ENCODE measurements around the gene PRTFDC1.
"Not testable (repeated sequence)": the region's sequence is repeated elsewhere in the genome, so short reads cannot be mapped to it uniquely, and the experiment has no call there.

PRTFDC1 gene, protein sequence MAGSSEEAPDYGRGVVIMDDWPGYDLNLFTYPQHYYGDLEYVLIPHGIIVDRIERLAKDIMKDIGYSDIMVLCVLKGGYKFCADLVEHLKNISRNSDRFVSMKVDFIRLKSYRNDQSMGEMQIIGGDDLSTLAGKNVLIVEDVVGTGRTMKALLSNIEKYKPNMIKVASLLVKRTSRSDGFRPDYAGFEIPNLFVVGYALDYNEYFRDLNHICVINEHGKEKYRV

DNA sequence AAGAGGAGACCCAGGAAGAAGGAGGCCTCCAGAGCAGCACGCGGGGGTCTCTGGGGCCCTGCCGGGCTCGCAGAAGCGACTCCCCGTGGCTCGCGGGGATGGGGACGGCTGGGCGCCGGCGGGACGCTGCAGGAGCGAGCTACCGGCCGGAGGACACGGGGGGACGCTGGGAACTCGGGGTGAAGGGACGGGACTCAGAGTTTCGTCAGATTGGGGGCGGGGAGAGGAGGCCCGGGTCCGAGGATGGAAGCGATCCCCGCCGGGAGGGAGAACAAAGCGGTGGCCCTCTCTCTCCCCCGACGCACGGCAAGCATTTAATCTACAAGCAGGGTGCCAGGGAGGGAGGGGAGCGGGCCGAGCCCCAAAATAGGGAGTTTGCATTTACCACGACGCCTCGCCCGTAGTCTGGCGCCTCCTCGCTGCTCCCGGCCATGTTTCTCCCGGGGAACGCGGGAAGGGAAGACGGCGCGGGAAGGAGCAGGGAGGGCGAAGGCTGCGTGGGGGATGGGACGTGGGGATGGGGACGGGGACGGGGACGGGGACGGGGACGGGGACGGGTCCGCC is at the start of gene PRTFDC1:
TSS of gene PRTFDC1 (minus strand) at position 464 of the 564 bp plus-strand sequence. CDS start at position 433, 31 bp downstream.
- in situ Hi-C loops (cut with MboI; ENCODE audit: low sequenced_read_pairs) = no loop called here

DNA sequence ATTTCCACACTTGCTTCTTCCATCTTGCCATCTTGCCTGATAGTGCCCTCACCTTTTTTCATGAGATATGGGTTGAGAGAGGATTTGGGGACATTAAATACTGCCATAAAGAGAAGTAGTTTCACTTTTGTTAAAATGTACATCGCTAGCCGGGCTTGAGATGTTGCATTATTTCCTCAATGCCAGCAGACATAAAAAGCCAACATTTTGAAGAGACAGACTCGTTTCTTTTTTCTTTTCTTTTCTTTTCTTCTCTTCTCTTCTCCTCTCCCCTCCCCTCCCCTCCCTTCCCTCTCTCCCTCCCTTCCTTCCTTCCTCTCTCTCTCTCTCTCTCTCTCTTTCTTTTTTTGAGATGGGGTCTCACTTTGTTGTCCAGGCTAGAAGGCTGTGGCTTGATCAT is 45.6 kb upstream of the PRTFDC1 start:
- in situ Hi-C loops (cut with MboI; ENCODE audit: low sequenced_read_pairs) = no loop called here

DNA sequence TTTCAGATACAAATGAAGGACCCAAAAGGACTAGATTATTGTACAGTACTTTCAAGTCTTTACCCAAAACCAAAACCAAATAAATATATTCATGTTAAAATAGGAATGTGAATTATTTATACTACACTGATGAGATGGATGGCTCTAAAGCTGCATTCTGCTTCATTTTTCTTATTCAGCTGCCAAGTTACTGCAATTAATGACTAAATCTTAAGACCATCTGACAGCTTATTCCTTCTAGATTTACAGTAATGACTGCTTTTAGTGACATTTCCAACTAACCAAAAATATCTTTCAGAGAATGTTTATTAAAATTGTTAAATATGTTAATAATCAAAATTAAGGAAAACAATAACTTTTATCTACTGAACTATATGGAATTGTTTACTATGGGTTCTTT is 42.7 kb upstream of the PRTFDC1 start:
- in situ Hi-C loops (cut with MboI; ENCODE audit: low sequenced_read_pairs) = no loop called here

DNA sequence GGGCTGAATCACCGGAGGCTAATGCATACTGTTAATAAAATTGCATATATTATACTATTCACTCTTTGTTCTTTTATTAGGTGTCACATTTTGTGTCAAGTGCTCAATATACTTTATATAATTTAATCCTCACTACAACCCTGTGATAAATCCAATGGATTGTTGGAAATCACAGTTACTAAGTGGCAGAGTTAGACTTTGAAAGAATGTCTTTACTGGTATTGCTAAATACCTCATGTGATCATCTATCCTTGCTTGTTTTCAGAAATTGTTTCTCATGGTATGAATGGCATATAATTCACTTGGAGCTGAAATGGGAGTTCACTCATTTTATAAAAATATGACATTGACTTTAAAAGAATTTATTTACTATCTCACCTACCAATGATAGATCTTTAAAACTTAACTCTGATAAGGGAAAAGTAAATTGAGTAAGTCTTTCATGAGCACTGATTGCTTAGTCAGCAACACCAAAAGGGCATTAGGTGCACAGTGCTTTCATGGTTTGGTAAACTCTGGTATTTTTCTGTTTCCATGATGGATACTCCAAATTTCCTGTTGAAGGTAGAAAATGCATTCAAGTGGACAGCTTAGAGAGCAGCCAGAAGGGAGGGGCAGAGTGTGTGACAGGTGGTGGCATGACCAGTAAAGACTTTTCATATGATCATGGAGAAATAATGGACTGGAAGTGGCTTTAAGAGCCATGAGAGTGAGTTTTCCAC is 41.0 kb upstream of the PRTFDC1 start:
- in situ Hi-C loops (cut with MboI; ENCODE audit: low sequenced_read_pairs) = no loop called here

DNA sequence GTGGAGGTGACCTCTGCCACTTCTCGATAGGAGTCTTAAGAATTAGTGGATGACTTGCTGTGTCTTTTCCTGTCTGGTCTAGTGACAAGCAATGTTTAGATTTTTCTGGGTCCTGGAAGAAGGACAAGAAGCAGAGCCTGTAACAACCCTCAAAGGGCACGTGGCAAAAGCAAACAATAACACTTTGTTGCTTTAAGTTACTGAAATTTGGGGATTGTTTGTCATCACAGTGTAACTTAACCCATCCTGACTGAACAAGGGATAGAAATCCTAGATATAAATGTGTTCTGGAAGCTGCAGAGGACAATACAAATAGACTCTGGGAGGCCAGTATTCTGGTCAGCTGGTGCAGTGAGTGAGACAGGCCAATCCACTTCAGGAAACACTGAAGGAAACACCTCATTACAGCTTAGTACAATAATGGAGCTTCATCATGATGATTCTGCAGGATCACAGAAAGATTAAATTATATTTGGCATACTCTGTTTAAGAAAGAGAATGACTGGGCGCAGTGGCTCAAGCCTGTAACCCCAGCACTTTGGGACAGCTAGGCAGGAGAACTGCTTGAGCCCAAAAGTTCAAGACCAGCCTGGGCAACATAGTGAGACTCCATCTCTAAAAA is 40.2 kb upstream of the PRTFDC1 start:
- in situ Hi-C loops (cut with MboI; ENCODE audit: low sequenced_read_pairs) = no loop called here

DNA sequence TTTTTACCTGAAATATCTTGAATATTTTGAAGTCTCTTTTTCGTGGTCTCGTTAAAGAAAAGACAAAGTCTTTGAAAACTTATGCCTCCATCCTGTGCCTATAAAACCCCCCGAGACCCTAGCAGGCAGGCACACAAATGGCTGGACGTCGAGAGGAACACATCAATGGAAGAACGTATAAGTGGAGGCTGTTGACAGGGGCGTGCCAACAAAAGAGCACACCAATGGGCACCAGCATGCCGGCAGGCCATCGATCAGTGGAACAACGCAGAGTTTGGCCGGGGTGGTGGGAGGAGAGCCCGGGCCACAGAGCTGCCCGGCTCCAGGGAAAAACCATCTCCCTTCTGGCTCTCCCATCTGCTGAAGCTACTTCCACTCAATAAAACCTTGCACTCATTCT is 38.9 kb upstream of the PRTFDC1 start:
- in situ Hi-C loops (cut with MboI; ENCODE audit: low sequenced_read_pairs) = no loop called here

DNA sequence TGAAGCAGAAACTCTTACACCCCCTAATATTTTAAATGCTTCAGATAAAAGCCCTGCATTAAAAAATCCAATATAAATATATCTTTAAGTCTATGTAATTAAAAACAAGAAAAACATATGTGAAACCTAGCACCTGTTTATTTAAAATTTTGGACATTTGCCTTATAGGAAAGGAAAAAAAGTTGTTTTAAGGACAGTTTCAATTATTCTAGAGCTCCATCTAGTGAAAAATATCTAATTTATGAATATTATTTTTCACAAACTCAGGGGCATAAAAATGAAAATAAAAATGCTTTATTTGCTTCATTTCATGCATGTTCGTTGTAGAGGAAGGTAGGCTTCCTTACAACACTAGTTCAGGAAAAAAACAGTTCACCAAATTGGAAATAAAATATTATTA is 37.5 kb upstream of the PRTFDC1 start:
- in situ Hi-C loops (cut with MboI; ENCODE audit: low sequenced_read_pairs) = no loop called here

DNA sequence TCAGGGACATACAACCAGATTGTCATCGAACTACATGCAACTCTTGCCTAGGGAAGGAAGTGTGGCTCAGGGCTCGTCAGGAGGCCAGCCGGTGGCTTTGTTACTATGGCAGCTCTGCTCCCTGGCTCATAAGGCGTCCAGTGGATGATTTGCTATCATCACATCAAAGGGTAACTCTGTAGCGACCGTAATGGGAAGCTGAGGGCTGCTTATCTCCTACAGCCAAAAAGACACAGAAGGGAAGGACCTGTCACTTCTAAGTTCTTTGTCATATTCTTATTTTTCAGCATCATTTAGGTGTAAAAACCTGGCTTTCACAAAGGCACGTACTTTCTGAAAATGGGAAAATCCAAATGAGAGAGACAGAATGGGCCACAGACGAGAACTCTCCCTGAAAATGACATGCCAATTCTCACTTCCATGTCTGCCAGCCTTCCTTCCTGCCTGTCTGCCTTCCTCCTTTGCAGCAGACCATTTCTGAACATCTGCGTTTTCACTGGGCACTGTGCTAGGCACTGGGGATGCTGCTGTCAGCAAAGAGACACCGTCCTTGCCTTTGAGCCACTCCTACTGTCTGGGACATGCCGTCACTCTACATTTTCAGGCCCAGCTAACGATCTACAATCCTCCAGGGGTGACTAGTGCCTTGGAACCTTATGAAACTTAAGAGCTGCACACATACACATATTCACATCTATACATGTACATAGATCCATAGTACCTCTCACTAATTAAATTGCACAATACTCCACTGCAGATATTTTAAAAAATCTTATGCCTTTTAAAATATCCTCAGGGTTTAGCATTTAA is 36.6 kb upstream of the PRTFDC1 start:
- in situ Hi-C loops (cut with MboI; ENCODE audit: low sequenced_read_pairs) = no loop called here

DNA sequence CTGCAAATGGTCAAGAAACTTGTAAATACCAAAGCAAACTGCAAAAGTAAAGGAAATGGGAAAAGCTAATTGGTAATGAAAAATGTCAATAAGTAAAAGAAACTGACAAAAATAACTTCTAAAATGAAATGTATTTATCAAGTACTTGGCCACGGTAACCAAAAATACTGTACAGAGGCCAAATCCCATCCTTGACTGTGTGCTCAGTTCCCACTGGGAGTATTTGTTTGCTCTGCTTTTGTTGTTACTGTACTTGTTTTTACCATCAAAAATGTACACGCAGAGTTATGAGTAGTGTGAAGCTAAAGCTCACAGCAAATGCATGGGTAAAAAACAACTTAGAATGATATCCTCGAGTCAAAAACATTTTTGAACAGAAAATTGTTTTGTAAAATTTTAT is 32.5 kb upstream of the PRTFDC1 start:
- in situ Hi-C loops (cut with MboI; ENCODE audit: low sequenced_read_pairs) = no loop called here

DNA sequence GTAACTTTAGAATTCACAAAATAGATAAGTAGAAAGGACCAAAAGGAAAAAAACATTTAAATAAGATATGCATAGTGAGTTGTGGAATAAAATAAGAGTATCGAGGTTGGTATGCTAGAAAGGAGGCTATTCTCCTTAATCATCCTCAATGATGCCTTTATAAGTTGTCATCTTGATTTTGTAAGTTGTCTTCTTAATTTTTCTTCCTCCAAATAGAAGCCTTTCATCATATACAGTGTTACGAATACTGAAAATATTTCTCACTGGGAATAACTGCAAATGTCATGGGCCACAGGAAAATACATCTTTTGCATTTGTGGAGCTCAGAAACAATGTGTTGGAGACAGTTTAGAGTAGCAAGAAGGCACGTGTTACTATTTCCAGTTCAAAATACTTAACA is 31.5 kb upstream of the PRTFDC1 start:
- in situ Hi-C loops (cut with MboI; ENCODE audit: low sequenced_read_pairs) = no loop called here

DNA sequence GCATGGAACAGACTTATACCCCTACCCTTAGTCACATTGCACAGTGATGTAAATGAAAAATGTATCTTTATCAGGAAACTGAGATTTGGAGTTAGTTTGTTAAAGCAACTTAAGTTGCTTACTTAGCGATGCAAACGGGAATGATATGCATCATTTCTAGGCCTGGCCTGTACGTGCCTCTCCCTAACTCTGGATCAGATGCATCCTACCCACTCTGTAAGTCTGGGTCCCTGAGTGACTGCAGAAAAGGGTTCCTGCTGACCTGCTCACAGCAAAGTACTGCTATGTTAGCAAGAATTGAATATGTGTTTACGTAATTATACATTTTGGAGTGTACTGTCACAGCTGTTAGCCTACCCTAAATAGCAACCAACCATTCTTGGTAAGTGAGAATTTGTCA is 30.7 kb upstream of the PRTFDC1 start:
- in situ Hi-C loops (cut with MboI; ENCODE audit: low sequenced_read_pairs) = no loop called here

DNA sequence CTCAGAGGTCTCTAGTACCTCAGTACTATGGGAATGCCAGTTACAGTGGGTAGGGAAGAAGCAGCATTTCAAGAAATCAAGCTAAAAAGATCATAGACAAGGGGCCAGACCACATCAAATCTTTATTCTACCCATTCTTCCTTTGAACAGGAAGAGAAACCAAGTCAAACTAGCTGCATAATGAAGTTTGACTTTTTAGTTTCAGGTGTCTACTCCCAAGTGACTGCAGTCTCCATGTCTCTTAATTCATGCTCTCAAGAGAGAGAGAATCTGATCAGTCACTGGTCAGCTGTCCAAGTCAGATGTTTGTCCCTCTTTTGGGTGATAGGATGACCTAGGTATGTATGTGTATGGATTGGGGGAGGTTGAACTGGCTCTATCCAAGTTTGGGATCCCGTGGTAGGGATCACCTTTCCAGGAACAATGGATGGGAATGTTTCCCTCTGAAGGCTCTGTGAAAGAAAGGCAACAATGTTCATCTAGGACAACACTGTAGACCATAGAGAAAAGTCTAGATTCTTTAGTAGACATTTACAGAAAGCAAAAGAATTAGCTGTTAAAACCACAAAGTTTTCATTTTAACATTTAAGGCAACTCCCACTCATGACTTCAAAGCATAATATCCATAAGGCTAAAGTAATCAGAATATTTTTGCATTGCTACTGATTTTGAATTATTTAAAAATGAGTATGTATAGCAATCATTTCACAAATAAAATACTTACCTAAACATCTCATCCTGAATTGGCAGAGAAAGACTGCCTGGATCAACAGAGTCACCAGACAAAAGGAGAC is 30.1 kb upstream of the PRTFDC1 start:
- in situ Hi-C loops (cut with MboI; ENCODE audit: low sequenced_read_pairs) = no loop called here

DNA sequence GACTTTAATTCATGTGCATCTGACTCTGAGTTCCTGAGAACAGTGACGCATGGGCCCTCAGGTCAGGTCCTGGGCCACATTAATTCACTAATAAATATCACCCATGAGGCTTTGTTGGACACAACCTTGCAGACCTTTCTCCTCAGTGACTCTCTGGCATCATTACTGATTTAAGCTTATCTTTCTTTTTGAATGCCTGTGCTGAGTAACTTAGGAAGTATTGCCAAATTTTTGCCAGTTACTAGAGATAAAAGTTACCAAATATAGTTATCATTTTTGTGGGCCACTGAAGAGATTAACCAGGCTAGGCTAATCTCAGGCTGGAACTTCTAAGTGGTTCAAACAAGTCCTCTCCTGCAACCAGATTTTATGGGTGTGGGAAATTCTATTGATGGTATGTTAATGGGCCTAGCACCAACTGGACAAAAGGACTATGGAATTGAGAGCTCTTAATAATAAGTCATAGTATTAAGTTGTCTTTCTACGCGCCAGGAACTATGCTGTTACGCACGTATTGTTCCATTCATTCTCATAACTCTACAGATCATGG is 28.8 kb upstream of the PRTFDC1 start:
- in situ Hi-C loops (cut with MboI; ENCODE audit: low sequenced_read_pairs) = no loop called here

DNA sequence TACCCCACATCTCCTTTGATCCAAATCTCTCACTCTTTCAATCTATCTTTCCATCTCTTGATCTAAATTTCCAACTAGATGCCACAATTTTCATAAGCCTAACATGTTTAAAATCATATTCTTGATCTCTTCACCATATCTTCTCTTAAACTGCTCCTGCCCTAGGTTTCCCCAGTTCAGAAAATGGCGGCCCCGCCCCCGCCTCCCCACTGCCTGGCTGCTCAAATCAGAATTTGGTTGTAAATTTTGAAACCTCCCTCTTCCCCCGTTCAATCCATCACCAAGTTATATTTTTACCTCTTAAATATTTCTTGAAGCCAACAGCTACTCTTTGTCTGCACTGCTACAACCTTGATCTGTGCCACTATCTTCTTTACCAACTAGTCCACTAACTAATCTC is 27.3 kb upstream of the PRTFDC1 start:
- in situ Hi-C loops (cut with MboI; ENCODE audit: low sequenced_read_pairs) = no loop called here

DNA sequence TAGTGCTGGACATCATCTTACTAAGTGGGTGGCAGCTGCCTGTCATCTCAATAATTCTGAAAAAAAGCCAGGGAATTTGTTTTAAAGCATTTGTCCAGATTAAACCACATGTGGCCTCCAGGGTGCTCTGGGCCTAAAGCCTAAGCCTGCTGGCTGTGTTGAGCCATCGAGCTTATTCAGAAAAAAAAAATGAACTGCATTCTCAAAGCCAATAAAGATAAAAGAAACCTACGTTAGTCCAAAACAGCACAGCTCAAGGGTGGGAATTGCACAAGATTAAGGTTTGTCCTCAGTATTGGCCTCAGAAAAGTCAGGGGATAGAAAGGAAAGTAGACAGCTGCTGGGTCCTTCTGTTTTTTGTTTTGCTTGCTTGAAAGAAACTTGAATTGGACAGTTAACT is 22.6 kb upstream of the PRTFDC1 start:
- in situ Hi-C loops (cut with MboI; ENCODE audit: low sequenced_read_pairs) = no loop called here

DNA sequence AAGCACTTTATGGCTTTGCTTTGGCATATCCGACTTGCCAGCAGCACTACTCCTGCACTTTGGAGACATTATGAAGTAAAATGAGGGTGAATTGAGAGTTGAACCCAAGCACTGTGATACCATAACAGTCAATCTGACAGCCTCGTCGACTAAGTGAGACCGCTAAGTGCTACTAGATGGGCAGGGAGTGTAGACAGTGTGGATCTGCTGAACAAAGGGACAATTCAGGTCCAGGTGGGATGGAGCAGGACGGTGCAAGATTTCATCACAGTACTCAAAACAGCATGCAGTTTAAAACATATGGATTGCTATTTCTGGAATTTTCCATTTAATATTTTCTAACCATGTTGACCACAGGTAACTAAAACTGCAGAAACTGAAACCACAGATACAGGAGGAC is 20.8 kb upstream of the PRTFDC1 start:
- in situ Hi-C loops (cut with MboI; ENCODE audit: low sequenced_read_pairs) = no loop called here

DNA sequence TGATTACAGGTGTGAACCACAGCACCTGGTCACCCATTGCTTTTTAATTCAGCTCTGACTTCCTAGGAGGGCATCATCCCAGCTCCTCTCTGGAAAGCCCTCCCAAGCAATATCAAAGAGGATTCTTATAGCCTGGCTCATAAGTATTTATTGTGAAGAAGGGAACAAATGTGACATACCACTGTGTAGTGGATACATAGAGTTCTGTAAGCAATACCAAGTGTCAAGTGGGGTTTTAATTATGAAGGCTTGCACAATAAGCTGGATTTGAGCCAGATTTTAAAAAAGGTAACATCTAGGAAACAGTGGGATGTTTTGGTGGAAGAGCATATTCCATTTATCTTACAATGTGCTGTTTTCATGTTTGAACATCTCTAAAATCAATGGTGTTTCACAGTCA is 19.0 kb upstream of the PRTFDC1 start:
- in situ Hi-C loops (cut with MboI; ENCODE audit: low sequenced_read_pairs) = no loop called here

DNA sequence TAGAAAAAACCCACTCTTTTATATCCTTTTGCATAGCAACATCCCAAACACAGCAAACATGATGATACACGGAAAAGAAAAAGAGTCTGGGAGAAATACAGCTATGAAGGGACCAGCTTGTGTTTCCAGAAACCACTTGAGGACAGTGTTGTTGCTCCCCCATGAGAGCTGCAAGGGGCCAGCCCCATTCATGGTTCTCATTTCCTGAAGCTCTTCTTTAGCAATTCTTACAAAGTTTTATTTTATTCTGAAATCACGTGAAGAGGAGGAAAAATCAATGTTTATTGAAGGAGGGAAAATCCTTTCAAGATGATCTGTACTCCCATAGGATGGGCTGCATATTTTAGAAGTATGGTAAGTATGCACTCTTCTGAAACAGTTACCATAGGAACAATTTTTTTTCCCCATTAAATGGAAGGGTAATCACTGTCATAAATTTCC is 17.5 kb upstream of the PRTFDC1 start:
- in situ Hi-C loops (cut with MboI; ENCODE audit: low sequenced_read_pairs) = no loop called here

DNA sequence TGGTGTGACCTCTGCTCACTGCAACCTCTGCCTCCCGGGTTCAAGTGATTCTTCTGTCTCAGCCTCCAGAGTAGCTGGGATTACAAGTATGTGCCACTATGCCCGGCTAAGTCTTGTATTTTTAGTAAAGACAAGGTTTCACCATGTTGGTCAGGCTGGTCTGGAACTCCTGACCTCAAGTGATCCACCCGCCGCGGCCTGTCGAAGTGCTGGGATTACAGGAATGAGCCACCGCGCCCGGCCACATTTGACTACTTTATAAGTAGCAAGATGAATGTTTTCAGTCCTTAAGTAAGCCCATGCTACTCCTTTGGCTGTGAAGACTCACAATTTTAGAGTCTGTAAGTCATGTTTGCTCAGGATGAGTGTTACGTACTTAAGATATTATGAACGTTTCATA is 16.5 kb upstream of the PRTFDC1 start:
- in situ Hi-C loops (cut with MboI; ENCODE audit: low sequenced_read_pairs) = not testable (repeated sequence)

DNA sequence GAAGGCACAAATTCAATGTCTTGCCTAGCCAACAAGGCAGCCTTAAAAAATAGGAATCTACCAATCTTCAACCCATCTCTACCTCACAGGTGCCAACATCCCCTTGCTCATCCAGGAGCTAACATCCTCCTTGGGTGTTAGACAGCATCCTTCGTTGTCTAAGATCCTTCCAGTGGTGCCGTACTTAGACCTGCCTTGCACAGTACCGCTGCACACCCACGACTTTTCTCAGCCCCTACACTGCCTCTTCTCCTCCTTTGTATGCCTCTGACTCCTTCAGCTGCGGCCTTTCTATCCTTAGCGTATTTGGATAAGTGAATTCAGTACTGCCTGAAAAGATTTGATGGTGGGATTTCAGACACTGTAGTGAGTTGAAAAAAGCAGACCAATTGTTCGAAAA is 15.9 kb upstream of the PRTFDC1 start:
- in situ Hi-C loops (cut with MboI; ENCODE audit: low sequenced_read_pairs) = no loop called here
